ENCODE results near the gene PKNOX2. TPM values are rescaled to one million over a fixed set of nuclear protein-coding genes. Genes with fewer than 3 reads are reported as not detected.

PKNOX2 gene
- total and polyA plus RNA-seq, 10 of the 15 experiments (the other 5 are each of a cell fraction or from before 2014, with no cell fraction given), result not detected

DNA sequence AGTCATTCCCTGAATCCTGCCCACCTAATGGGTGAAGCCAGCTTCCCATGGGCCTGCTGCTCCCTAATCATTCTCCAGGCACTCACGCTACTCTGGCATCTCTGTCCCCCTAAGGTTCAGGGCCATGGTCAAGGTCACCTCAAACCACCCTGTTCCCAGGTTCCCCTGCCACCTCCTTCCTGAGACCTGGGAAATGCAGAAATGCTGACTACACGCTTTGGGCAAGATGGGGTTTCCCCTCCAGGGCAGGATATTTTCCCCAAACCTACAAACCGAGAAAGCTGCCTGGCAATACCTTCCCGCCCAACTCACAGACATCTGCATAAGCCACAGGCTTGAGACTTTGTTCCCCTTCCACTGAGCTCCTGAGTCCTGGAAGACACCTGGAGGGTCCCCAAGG, 233.9 kb downstream of the PKNOX2 start:
- RAD21 ChIA-PET (ENCODE audit: unreplicated experiment), result interaction anchor here (3.3 to 4.4 kb wide), 2 partner anchors 25 to 40 kb away, joined by 11 to 37 read pairs; no protein-coding TSS in a partner anchor
- no peaks in the 10 kb centered on the region for H3K36me3 ChIP-seq (ENCODE audit: control insufficient read depth in 2 of 2, insufficient read depth in 2 of 2, low read length in 1 of 2)
- H3K4me2 ChIP-seq (ENCODE audit: control insufficient read depth, insufficient read depth), result no peak overlapping the region
- intact Hi-C loops (cut with micrococcal nuclease; ENCODE audit: unreplicated experiment) (no loop called here), in situ Hi-C loops (cut with MboI) (no loop called here)
- no peak for TF ChIP-seq CREM (IDR thresholded peaks at IDR 0.05; ENCODE audit: low read depth)
- no peak for TF ChIP-seq RBBP5 (conservative IDR thresholded peaks at IDR 0.05)
- no peak for TF ChIP-seq KLF5 (IDR thresholded peaks at IDR 0.05; ENCODE audit: partially characterized antibody)
- TF ChIP-seq TCF3 (IDR thresholded peaks at IDR 0.05; ENCODE audit: borderline replicate concordance, insufficient read depth, low read depth, low read length), result no peak
- no peak for TF ChIP-seq SUZ12 (IDR thresholded peaks at IDR 0.05; ENCODE audit: unreplicated experiment)
- TF ChIP-seq SREBF1 (IDR thresholded peaks at IDR 0.05; ENCODE audit: low read length), result no peak
- TF ChIP-seq MYB (IDR thresholded peaks at IDR 0.05; ENCODE audit: borderline replicate concordance, low read depth, low read length), result no peak
- TF ChIP-seq, protein P1, sequence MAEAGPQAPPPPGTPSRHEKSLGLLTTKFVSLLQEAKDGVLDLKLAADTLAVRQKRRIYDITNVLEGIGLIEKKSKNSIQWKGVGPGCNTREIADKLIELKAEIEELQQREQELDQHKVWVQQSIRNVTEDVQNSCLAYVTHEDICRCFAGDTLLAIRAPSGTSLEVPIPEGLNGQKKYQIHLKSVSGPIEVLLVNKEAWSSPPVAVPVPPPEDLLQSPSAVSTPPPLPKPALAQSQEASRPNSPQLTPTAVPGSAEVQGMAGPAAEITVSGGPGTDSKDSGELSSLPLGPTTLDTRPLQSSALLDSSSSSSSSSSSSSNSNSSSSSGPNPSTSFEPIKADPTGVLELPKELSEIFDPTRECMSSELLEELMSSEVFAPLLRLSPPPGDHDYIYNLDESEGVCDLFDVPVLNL (IDR thresholded peaks at IDR 0.05; ENCODE audit: low read depth, low read length), result no peak
- TF ChIP-seq ZNF622 (IDR thresholded peaks at IDR 0.05), result no peak
- no peak for TF ChIP-seq SMAD5 (IDR thresholded peaks at IDR 0.05; ENCODE audit: low read depth)
- TF ChIP-seq YBX1 (IDR thresholded peaks at IDR 0.05), result no peak
- TF ChIP-seq, protein P2, sequence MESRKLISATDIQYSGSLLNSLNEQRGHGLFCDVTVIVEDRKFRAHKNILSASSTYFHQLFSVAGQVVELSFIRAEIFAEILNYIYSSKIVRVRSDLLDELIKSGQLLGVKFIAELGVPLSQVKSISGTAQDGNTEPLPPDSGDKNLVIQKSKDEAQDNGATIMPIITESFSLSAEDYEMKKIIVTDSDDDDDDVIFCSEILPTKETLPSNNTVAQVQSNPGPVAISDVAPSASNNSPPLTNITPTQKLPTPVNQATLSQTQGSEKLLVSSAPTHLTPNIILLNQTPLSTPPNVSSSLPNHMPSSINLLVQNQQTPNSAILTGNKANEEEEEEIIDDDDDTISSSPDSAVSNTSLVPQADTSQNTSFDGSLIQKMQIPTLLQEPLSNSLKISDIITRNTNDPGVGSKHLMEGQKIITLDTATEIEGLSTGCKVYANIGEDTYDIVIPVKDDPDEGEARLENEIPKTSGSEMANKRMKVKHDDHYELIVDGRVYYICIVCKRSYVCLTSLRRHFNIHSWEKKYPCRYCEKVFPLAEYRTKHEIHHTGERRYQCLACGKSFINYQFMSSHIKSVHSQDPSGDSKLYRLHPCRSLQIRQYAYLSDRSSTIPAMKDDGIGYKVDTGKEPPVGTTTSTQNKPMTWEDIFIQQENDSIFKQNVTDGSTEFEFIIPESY (IDR thresholded peaks at IDR 0.05), result no peak
- TF ChIP-seq EED (IDR thresholded peaks at IDR 0.05; ENCODE audit: low read depth), result no peak
- TF ChIP-seq, protein P3, sequence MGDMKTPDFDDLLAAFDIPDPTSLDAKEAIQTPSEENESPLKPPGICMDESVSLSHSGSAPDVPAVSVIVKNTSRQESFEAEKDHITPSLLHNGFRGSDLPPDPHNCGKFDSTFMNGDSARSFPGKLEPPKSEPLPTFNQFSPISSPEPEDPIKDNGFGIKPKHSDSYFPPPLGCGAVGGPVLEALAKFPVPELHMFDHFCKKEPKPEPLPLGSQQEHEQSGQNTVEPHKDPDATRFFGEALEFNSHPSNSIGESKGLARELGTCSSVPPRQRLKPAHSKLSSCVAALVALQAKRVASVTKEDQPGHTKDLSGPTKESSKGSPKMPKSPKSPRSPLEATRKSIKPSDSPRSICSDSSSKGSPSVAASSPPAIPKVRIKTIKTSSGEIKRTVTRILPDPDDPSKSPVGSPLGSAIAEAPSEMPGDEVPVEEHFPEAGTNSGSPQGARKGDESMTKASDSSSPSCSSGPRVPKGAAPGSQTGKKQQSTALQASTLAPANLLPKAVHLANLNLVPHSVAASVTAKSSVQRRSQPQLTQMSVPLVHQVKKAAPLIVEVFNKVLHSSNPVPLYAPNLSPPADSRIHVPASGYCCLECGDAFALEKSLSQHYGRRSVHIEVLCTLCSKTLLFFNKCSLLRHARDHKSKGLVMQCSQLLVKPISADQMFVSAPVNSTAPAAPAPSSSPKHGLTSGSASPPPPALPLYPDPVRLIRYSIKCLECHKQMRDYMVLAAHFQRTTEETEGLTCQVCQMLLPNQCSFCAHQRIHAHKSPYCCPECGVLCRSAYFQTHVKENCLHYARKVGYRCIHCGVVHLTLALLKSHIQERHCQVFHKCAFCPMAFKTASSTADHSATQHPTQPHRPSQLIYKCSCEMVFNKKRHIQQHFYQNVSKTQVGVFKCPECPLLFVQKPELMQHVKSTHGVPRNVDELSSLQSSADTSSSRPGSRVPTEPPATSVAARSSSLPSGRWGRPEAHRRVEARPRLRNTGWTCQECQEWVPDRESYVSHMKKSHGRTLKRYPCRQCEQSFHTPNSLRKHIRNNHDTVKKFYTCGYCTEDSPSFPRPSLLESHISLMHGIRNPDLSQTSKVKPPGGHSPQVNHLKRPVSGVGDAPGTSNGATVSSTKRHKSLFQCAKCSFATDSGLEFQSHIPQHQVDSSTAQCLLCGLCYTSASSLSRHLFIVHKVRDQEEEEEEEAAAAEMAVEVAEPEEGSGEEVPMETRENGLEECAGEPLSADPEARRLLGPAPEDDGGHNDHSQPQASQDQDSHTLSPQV (IDR thresholded peaks at IDR 0.05), result no peak
- no peak for TF ChIP-seq CHD1 (IDR thresholded peaks at IDR 0.05; ENCODE audit: low read depth, low read length)
- no peak for TF ChIP-seq NBN (IDR thresholded peaks at IDR 0.05)
- no peak for TF ChIP-seq SMAD1 (IDR thresholded peaks at IDR 0.05; ENCODE audit: low read depth, partially characterized antibody)
- SMC1A ChIA-PET (ENCODE audit: uncharacterized antibody, unreplicated experiment), result interaction anchor here (0.8 to 5.5 kb wide), 5 partner anchors 11 to 41 kb away, joined by 4 to 33 read pairs (median 8); no protein-coding TSS in a partner anchor
- ATAC-seq (peak; percentile 19; the same call in 2 of the 3 replicates), DNase-seq (ENCODE audit: low read depth, low spot score) (no peak), FAIRE-seq (no peak)
- no peak overlapping the region for H3K9ac ChIP-seq (ENCODE audit: control insufficient read depth, insufficient read depth, low read length)
- no TSS peak for BruUV-seq (replicated peaks)
- H3K27ac ChIP-seq (ENCODE audit: control insufficient read depth, insufficient read depth), result no peak overlapping the region
- H4K20me1 ChIP-seq (ENCODE audit: control insufficient read depth, insufficient read depth), result no peaks in the 10 kb centered on the region; the same call in 1 of the 2 replicates
- 0% methylated on average over 4 of the region's 4 CpGs for WGBS (ENCODE audit: insufficient coverage, insufficient replicate concordance, low lambda C conversion rate, missing lambda C conversion rate)
- peaks cover 10 to 13% of the 10 kb centered on the region in 2 experiments for H3K27me3 ChIP-seq (replicated peaks in 1 of 2; ENCODE audit: control insufficient read depth in 2 of 2, insufficient read depth in 2 of 2, low read length in 1 of 2)
- no peaks in the 10 kb centered on the region; the same call in 1 of the 2 replicates for H3K4me1 ChIP-seq (ENCODE audit: control insufficient read depth, insufficient read depth, low read length)
- no peaks in the 10 kb centered on the region for H3K9me3 ChIP-seq (replicated peaks; ENCODE audit: control insufficient read depth, insufficient read depth, low read length)
- CTCF ChIA-PET, result interaction anchor here (0.6 to 4.8 kb wide), 9 partner anchors 8 to 288 kb away, joined by 3 to 24 read pairs (median 3); no protein-coding TSS in a partner anchor
- H3K79me2 ChIP-seq (ENCODE audit: control insufficient read depth, insufficient read depth, low read length), result no peaks in the 10 kb centered on the region
- H3K4me3 ChIP-seq, result no peak overlapping the region
- POLR2A ChIA-PET, result interaction anchor here (0.6 to 3.2 kb wide), 3 partner anchors 20 to 41 kb away, joined by 7 to 20 read pairs (median 19); no protein-coding TSS in a partner anchor
- H2AFZ ChIP-seq (ENCODE audit: control insufficient read depth, low read depth, low read length), result no peak overlapping the region

Data from GM12878 (cell line).